Activated T-cell treated with anti-CD3 and anti-CD28 coated beads for 48 hours (primary cell): ENCODE measurements around the gene ACCSL.

ENCODE experiments used
- DNase-seq: peaks from one replicate; pipeline ENCODE4 v3.0.0-alpha.2; 2020; ENCODE audit warnings: low read depth

The ACCSL gene

DNA sequence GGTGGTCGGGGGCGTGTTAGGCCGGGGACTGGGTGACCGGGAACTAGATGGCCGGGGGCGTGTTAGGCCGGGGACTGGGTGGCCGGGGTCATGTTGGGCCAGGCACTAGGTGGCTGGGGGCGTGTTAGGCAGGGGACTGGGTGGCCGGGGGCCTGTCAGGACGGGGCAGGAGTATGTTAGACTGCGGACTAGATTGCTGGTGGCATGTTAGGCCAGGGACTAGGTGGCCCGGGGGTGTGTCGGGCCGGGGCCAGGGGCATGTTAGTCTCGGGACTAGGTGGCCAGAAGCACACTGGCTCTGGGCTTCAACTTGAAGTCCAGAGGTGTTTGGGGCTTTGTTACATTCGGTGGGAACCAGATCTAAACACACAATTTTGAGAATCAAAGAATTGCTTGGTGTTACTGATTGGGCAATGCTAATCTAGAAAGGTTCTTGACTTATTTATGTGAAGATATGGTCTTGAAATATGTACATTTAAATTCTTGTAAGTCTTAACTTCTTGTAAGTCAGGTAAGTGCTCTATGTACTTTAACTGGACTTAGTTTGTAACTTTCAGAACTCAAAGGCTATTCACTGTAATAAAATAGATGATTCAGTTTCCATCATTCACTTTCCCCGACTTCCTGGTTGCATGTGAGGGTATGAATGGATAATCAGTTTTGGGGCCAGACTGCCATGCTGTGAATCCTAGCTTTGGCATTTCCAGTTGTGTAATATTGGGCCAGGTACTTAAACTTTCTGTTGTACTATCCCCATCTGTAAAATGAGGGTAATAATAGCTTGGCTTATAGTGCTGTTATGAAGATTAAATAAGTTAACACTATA is 48.8 kb downstream of the ACCSL start:
- DNase-seq, result no peak

DNA sequence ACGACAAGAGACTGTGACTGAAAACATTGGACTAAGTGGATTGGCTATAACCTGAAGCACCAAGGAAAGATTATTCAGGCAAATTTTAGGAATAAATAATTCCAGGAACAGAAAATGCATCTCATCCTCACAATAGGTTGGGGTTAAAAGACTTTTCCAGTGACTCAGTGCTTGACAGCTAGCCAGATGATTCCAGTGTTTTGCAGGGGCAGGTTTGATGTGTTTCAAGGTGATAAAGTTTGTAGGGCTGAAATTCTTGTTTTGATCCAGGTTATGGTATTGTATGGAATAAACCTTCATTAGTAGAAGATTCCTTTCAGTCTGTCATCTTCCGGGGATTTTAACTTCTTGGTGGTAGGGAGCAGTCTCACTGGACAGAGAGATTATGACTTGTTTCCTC is 50.0 kb downstream of the ACCSL start:
- DNase-seq, result no peak

DNA sequence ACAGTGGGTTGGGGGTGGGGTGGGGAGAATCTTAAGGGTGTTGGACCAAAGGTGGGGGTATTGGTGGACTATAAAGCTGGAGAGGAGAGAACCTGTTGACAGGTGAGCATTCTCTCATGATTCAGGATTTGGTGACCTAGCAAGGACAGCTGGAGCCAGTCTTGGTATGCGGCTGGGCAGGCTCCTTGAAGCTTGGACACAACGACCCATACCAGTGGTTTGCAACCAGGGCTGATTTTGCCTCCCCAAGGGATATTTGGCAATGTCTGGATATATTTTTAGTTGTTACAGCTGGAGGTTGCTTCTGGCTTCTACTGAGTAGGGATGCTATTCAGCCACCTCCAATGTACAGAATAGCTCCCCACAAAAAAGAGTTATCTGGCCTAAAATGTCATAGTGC is 53.3 kb downstream of the ACCSL start:
- DNase-seq, result no peak

- DNase-seq, result no peak
Measured at GRCh38 chr11:44104481-44105294, 56.9 kb downstream of the ACCSL start.

- DNase-seq, result no peak
Measured at GRCh38 chr11:44108260-44108659, 60.5 kb downstream of the ACCSL start.
